Measurements from ENCODE around the gene SLC16A11. TPM values are rescaled to one million over a fixed set of nuclear protein-coding genes. Genes with fewer than 3 reads are reported as not detected.

SLC16A11 gene
- total and polyA plus RNA-seq, 4 donors, result 1.9 to 8.9 (median 6.5) TPM

DNA sequence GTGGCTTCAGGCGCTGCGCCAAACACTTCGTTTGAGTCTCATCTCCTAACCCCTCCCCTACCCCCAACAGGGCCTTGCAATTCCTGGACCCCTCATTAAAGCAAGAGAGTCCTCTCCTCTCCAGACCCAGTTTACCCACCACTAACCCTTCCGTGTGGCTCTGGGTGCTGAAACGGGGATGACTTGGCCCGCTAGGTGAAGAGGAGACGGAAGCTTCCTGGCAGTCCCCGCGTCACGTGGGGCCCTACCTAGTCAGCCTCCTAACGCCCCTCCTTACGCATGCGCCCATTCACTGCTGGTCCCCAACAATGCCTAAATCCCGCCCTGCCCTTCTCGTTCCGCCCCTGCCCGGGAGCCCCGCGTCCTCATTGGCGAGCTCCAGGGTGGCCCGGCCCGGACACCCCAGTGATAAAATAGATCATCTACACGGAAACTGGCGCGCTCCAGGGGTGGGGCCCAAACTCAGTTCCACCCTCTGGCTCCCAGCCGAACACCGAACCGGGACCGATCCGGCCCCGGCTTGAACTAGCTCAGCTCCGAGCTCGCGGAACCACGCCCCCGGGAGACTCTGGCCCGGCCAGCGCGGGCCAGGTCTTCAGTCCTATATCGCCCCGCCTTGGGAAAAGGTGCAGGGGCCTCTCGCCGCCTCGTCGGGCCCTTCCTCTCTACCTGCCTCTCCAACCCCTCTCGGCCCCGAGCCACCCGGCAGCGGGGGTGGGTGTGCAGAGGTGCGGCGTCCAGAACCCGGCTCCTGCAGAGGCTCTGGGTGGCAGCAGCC, 8.1 kb downstream of the SLC16A11 start, which contains the start of gene SLC16A13:
TSS of gene SLC16A13 (plus strand) at position 425 of the 778 bp plus-strand sequence. CDS start 368 bp downstream, outside the sequence.
- H3K36me3 ChIP-seq (ENCODE audit: control insufficient read depth in 4 of 4, insufficient read depth in 4 of 4, low read length in 4 of 4), result no peaks in the 10 kb centered on the region
- H3K9ac ChIP-seq (ENCODE audit: insufficient read depth in 1 of 2, low read length in 2 of 2), result peak within 1 kb of the TSS in 1 of 2 donors; percentile 73
- DNase-seq (peak; percentile 94 to 97 (median 96)), ATAC-seq (ENCODE audit: insufficient read depth, low FRiP score) (peak; percentile 93)
- TF ChIP-seq CTCF (IDR thresholded peaks at IDR 0.05; ENCODE audit: control extremely low read depth, extremely low read depth), result no peak
- peak within 1 kb of the TSS; percentile 29 to 92 for H3K27ac ChIP-seq (ENCODE audit: low read depth in 1 of 2, low read length in 1 of 2)
- H3K4me3 ChIP-seq, result peak within 1 kb of the TSS; percentile 59
- H3K4me1 ChIP-seq (ENCODE audit: control insufficient read depth in 5 of 5, insufficient read depth in 5 of 5, low read length in 5 of 5), result peaks cover 0 to 13% (median 4%) of the 10 kb centered on the region in 5 donors
- 1% methylated on average over 50 to 52 of the region's 52 CpGs for WGBS, 2 donors
- no peaks in the 10 kb centered on the region for H3K9me3 ChIP-seq (ENCODE audit: control insufficient read depth in 4 of 4, insufficient read depth in 3 of 4, low read length in 3 of 4)
- no peaks in the 10 kb centered on the region for H3K27me3 ChIP-seq (ENCODE audit: control insufficient read depth in 3 of 3, insufficient read depth in 3 of 3, low read length in 2 of 3)

- no peaks in the 10 kb centered on the region for H3K36me3 ChIP-seq (ENCODE audit: control insufficient read depth in 4 of 4, insufficient read depth in 4 of 4, low read length in 4 of 4)
- H3K4me3 ChIP-seq, result peak overlapping the region; percentile 36
- DNase-seq, result no peak
- peak; percentile 1 for ATAC-seq (ENCODE audit: insufficient read depth, low FRiP score)
- H3K9me3 ChIP-seq (ENCODE audit: control insufficient read depth in 4 of 4, insufficient read depth in 3 of 4, low read length in 3 of 4), result no peaks in the 10 kb centered on the region
- H3K4me1 ChIP-seq (ENCODE audit: control insufficient read depth in 5 of 5, insufficient read depth in 5 of 5, low read length in 5 of 5), result peaks cover 0 to 13% (median 4%) of the 10 kb centered on the region in 5 donors
- no peak for TF ChIP-seq CTCF (IDR thresholded peaks at IDR 0.05; ENCODE audit: control extremely low read depth, extremely low read depth)
- peak overlapping the region in 1 of 2 donors; percentile 73 for H3K9ac ChIP-seq (ENCODE audit: insufficient read depth in 1 of 2, low read length in 2 of 2)
- 6 to 8% methylated on average over 7 of the region's 7 CpGs for WGBS, 2 donors
- no peaks in the 10 kb centered on the region for H3K27me3 ChIP-seq (ENCODE audit: control insufficient read depth in 3 of 3, insufficient read depth in 3 of 3, low read length in 2 of 3)
- H3K27ac ChIP-seq (ENCODE audit: low read depth in 1 of 2, low read length in 1 of 2), result peak overlapping the region; percentile 29 to 92
Measured at GRCh38 chr17:7034955-7035590, 8.8 kb downstream of the SLC16A11 start.

DNA sequence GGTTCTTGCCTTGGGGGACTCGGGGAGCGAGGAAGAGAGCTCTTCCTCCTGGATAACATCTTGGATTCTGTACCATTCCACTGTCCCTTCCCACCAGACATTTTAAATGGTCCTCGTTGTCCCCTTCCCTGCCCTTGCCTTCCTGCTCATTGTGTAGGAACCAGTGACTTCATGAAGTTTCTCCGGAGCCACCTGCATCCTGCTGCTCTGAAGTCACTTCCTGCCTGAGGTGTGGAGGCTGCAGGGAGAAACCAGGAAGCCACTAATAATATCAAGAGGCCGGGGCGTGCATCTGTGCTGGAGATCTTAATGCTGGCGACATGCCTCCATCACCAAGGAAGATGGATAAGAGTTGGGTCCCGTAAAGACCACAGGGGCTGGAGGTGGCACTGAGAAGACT, 14.2 kb downstream of the SLC16A11 start:
- peak in 1 of 3 donors; percentile 69 for DNase-seq

More for the DNA sequence above, 14.2 kb downstream of the SLC16A11 start:
- peaks cover 0 to 6% (median 0%) of the 10 kb centered on the region in 4 donors for H3K36me3 ChIP-seq (ENCODE audit: control insufficient read depth in 4 of 4, insufficient read depth in 4 of 4, low read length in 4 of 4)
- no peak overlapping the region for H3K4me3 ChIP-seq
- no peaks in the 10 kb centered on the region for H3K9me3 ChIP-seq (ENCODE audit: control insufficient read depth in 4 of 4, insufficient read depth in 3 of 4, low read length in 3 of 4)
- H3K27ac ChIP-seq (ENCODE audit: low read depth in 1 of 2, low read length in 1 of 2), result peak overlapping the region; percentile 35 to 67
- no peak overlapping the region for H3K9ac ChIP-seq (ENCODE audit: insufficient read depth in 1 of 2, low read length in 2 of 2)
- 28 to 46% methylated on average over 8 of the region's 8 CpGs for WGBS, 2 donors
- peak; percentile 9 for ATAC-seq (ENCODE audit: insufficient read depth, low FRiP score)
- H3K4me1 ChIP-seq (ENCODE audit: control insufficient read depth in 5 of 5, insufficient read depth in 5 of 5, low read length in 5 of 5), result peaks cover 0 to 10% (median 6%) of the 10 kb centered on the region in 5 donors
- no peak for TF ChIP-seq CTCF (IDR thresholded peaks at IDR 0.05; ENCODE audit: control extremely low read depth, extremely low read depth)
- H3K27me3 ChIP-seq (ENCODE audit: control insufficient read depth in 3 of 3, insufficient read depth in 3 of 3, low read length in 2 of 3), result no peaks in the 10 kb centered on the region
